ENCODE results near the gene AACS. TPM values are rescaled to one million over a fixed set of nuclear protein-coding genes. Genes with fewer than 3 reads are reported as not detected.
"Not testable (repeated sequence)": the region's sequence is repeated elsewhere in the genome, so short reads cannot be mapped to it uniquely, and the experiment has no call there.

AACS gene
- total RNA-seq, 6 experiments from 2014 or later: 3.2 to 11.3 (median 4.8) TPM

DNA sequence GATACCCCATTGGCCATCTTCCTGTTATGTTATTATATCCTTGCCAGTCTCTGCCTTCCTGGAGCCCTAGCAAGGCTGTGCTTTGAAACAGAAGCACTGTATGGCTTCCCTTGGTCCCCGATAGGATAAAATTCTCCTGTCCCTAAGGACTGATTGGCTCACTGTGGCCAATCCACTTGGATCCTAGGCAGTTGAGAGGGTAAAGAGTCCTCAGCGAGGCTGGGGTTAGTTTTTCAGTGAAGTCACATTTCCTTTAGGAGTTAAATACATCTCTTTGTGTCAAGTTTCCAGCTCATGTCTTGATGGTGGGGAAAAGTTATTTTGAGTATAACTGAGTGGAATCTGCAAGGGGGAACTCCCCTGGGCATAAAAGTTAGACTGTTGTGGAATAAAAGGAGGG lies 7.3 kb downstream of the AACS start:
- ATAC-seq: no peak
- Histone ChIP-seq H3K27ac (no peak overlapping the region), H3K9me3 (no peaks in the 10 kb centered on the region), H3K4me1 (no peaks in the 10 kb centered on the region), H3K27me3 (no peaks in the 10 kb centered on the region), H3K4me3 (no peak overlapping the region), H3K36me3 (peaks cover 0 to 1% (median 0%) of the 10 kb centered on the region in 4 donors)
- no peak for DNase-seq
- intact Hi-C loops (cut with DNase I): no loop called here
- TF ChIP-seq POLR2A (IDR thresholded peaks at IDR 0.05): no peak
- TF ChIP-seq, protein P1, sequence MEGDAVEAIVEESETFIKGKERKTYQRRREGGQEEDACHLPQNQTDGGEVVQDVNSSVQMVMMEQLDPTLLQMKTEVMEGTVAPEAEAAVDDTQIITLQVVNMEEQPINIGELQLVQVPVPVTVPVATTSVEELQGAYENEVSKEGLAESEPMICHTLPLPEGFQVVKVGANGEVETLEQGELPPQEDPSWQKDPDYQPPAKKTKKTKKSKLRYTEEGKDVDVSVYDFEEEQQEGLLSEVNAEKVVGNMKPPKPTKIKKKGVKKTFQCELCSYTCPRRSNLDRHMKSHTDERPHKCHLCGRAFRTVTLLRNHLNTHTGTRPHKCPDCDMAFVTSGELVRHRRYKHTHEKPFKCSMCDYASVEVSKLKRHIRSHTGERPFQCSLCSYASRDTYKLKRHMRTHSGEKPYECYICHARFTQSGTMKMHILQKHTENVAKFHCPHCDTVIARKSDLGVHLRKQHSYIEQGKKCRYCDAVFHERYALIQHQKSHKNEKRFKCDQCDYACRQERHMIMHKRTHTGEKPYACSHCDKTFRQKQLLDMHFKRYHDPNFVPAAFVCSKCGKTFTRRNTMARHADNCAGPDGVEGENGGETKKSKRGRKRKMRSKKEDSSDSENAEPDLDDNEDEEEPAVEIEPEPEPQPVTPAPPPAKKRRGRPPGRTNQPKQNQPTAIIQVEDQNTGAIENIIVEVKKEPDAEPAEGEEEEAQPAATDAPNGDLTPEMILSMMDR (IDR thresholded peaks at IDR 0.05): no peak
- WGBS (ENCODE audit: insufficient coverage, low coverage, low lambda C conversion rate, missing lambda C conversion rate): 95% methylated on average over 2 of the region's 2 CpGs

DNA sequence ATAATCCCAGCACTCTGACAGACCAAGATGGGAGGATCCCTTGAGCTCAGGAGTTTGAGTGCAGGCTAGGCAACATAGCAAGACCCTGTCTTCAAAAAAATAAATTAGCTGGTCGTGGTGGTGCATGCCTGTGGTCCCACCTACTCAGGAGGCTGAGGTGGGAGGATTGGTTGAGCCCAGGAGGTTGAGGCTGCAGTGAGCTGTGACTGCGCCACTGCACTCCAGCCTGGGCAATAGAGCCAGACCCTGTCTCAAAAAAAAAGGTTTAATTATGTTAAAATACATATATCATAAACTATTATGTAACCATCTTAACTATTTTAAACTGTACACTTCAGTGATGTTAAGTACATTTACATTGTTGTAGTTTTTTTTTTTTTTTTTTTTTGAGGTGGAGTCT lies 9.1 kb downstream of the AACS start:
- H3K4me1 ChIP-seq; H3K36me3 ChIP-seq; H3K4me3 ChIP-seq; DNase-seq; intact Hi-C loops (cut with DNase I); H3K27ac ChIP-seq; H3K9me3 ChIP-seq; H3K27me3 ChIP-seq; ATAC-seq: not testable (repeated sequence)
- 65% methylated on average over 2 of the region's 2 CpGs for whole genome bisulfite sequencing (ENCODE audit: insufficient coverage, low coverage, low lambda C conversion rate, missing lambda C conversion rate)

DNA sequence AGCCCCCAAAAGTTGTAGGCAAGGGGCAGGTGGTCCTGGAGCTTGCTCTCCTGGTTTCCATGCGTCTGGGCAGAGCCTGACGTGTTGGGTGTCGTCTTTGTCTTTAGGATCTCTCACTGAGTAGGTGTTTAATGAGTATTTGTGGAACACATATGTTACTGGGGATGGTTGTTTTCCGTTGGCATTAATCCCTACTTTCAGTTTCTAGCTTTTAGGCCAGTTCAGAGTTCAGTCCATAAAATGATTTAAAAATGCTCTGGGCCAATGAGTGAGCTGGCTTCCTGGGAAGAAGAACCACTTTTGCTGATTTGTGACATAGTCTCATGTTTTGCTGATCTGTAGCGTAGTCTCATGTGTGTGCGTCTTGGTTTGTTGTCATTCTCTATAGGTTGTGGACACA lies 10.9 kb downstream of the AACS start:
- no peaks in the 10 kb centered on the region for H3K9me3 ChIP-seq
- H3K4me1 ChIP-seq: no peaks in the 10 kb centered on the region
- intact Hi-C loops (cut with DNase I): no loop called here
- peaks cover 0 to 6% (median under 1%) of the 10 kb centered on the region in 4 donors for H3K36me3 ChIP-seq
- no peak overlapping the region for H3K27ac ChIP-seq
- no peak for DNase-seq
- no peak for ATAC-seq
- no peak overlapping the region for H3K4me3 ChIP-seq
- WGBS (ENCODE audit: insufficient coverage, low coverage, low lambda C conversion rate, missing lambda C conversion rate): 94% methylated on average over 6 of the region's 6 CpGs
- TF ChIP-seq POLR2A (IDR thresholded peaks at IDR 0.05): no peak
- TF ChIP-seq, protein P1 (IDR thresholded peaks at IDR 0.05): no peak
- no peaks in the 10 kb centered on the region for H3K27me3 ChIP-seq

DNA sequence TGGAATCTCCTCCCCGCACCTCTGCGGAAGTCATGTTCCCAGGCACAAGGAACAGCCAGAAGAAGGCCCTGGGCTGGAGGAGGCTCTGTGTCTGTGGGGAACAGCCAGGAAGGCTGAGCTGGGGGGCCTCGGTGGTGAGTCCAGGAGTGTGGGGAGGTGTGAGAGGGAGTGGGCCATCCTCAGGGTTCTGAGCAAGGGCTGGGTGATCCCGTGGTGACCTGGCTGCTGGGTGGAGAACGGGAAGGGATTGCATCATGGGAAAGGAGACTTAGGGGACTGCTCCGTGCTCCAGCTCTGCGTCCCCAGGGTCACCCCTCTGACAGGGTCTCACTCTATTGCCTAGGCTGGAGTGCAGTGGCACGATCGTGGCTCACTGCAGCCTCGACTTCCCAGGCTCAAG lies 13.8 kb downstream of the AACS start:
- Histone ChIP-seq H3K36me3 (peaks cover 0 to 6% (median under 1%) of the 10 kb centered on the region in 4 donors), H3K27ac (no peak overlapping the region), H3K9me3 (no peaks in the 10 kb centered on the region), H3K4me3 (no peak overlapping the region), H3K4me1 (no peaks in the 10 kb centered on the region), H3K27me3 (no peaks in the 10 kb centered on the region)
- 78% methylated on average over 6 of the region's 10 CpGs for WGBS (ENCODE audit: insufficient coverage, low coverage, low lambda C conversion rate, missing lambda C conversion rate)
- no peak for DNase-seq
- TF ChIP-seq POLR2A (IDR thresholded peaks at IDR 0.05): no peak
- TF ChIP-seq, protein P1 (IDR thresholded peaks at IDR 0.05): no peak
- intact Hi-C loops (cut with DNase I): no loop called here
- no peak for ATAC-seq

DNA sequence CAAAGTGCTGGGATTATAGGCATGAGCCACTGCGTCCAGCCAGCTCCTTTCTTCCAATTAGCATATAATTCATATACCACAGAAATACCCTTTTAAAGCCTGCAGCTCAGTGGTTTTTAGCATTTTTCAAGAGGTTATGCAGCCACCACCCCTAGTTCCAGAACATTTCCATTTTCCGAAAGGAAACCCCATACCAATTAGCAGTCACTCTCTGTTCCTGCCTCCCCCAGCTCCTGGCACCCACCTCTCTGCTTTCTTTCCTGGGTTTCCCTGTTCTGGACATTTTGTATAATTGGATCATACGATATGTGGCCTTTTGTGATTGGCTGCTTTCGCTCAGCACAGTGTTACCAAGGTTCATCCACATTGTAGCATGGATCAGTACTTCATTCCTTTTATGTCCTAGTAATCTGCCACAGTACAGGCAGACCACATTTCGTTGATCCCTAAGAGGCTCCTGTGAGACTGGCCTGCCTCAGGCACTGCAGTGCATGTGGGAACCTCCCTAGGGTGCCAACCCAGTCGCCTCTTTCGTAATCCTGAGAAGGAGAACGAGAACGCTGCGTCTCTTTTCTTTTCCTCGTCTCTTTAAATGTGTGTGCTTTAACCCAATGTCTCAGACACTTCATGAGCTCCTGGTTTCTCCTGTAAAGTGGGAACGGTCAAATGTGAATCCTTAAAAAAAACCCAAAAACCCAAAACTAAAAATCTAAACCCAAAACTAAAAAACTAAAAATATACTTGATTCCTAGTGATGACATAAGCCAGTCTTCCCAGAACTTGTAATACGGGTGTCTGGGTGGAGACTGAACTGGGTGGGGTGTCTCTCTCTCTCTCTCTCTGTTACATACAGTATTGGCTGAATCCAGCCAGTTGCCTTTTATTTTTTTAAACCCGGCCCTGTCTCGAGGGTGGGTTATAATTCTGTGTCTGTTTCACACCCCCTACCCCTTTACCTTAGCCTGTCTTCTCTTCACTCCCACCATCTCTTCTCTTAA lies 14.7 kb downstream of the AACS start:
- H3K4me1 ChIP-seq: no peaks in the 10 kb centered on the region
- H3K9me3 ChIP-seq: no peaks in the 10 kb centered on the region
- no peak overlapping the region for H3K4me3 ChIP-seq
- TF ChIP-seq, protein P1 (IDR thresholded peaks at IDR 0.05): no peak
- TF ChIP-seq POLR2A (IDR thresholded peaks at IDR 0.05): no peak
- ATAC-seq: no peak
- intact Hi-C loops (cut with DNase I): no loop called here
- H3K36me3 ChIP-seq: peaks cover 0 to 6% (median 0%) of the 10 kb centered on the region in 4 donors
- no peak overlapping the region for H3K27ac ChIP-seq
- no peaks in the 10 kb centered on the region for H3K27me3 ChIP-seq
- WGBS (ENCODE audit: insufficient coverage, low coverage, low lambda C conversion rate, missing lambda C conversion rate): 84% methylated on average over 13 of the region's 15 CpGs
- no peak for DNase-seq

Data from right lobe of liver (tissue), 6 donors.